ENCODE data around the gene RELN.

DNA sequence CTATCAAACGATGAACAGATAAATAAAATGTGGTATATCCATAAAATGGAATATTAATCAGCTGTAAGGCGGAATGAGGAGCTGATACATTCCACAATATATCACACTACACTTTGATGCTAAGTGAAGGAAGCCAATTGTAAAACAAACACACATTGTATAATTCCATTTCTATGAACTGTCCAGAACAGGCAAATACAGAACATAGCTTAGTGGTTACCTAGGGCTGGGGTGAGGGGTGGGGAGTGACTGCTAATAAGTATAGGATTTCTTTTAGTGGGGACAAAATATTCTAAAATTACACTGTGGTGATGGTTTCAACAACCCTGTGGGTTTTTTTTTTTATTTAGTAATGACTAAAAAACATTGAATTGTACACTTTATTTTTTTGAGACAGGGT is 461.3 kb downstream of the RELN start:
- no peak for TF ChIP-seq CTCF (IDR thresholded peaks at IDR 0.05)
- no peak for TF ChIP-seq EZH2 (IDR thresholded peaks at IDR 0.05; ENCODE audit: borderline replicate concordance, insufficient read depth, low read depth, low read length, poor library complexity, severe bottlenecking)

Measured in B cell (primary cell).